ENCODE data around the gene PPP4R2.

The PPP4R2 gene

DNA sequence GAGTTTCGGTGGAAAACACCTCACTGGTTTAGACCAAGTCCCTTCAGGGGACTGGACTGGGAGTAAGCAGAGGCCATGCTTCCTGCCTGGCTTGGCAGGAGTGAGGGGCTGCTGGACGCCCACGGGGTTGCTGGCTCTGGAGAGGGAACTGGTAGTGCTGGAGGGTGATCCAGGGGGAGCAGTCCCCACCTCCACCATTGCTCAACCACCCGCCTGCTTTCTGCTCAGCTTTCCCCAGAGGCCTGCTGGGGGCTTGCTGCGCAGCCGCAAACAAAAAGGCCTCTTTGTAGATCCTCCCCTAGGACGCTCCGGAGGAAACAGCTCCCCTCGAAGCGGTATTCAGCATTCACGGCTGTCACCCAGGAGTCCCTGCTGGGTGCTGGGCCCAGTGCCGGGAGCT, 98.3 kb downstream of the PPP4R2 start:
- no peak overlapping the region for H3K4me3 ChIP-seq (replicated peaks; ENCODE audit: insufficient read depth, low read length)
- DNase-seq (ENCODE audit: low read depth in 1 of 2, low spot score in 1 of 2), result peak in 1 of 2 experiments; percentile 25
- H3K27ac ChIP-seq (replicated peaks), result peak overlapping the region; percentile 45
- TF ChIP-seq POLR2AphosphoS5 (IDR thresholded peaks at IDR 0.05; ENCODE audit: low read depth), result no peak
- TF ChIP-seq, protein P1, sequence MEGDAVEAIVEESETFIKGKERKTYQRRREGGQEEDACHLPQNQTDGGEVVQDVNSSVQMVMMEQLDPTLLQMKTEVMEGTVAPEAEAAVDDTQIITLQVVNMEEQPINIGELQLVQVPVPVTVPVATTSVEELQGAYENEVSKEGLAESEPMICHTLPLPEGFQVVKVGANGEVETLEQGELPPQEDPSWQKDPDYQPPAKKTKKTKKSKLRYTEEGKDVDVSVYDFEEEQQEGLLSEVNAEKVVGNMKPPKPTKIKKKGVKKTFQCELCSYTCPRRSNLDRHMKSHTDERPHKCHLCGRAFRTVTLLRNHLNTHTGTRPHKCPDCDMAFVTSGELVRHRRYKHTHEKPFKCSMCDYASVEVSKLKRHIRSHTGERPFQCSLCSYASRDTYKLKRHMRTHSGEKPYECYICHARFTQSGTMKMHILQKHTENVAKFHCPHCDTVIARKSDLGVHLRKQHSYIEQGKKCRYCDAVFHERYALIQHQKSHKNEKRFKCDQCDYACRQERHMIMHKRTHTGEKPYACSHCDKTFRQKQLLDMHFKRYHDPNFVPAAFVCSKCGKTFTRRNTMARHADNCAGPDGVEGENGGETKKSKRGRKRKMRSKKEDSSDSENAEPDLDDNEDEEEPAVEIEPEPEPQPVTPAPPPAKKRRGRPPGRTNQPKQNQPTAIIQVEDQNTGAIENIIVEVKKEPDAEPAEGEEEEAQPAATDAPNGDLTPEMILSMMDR (IDR thresholded peaks at IDR 0.05; ENCODE audit: insufficient read depth, low read length), result no peak
- no peak for TF ChIP-seq GABPA (IDR thresholded peaks at IDR 0.05; ENCODE audit: low read depth)
- TF ChIP-seq, protein P2, sequence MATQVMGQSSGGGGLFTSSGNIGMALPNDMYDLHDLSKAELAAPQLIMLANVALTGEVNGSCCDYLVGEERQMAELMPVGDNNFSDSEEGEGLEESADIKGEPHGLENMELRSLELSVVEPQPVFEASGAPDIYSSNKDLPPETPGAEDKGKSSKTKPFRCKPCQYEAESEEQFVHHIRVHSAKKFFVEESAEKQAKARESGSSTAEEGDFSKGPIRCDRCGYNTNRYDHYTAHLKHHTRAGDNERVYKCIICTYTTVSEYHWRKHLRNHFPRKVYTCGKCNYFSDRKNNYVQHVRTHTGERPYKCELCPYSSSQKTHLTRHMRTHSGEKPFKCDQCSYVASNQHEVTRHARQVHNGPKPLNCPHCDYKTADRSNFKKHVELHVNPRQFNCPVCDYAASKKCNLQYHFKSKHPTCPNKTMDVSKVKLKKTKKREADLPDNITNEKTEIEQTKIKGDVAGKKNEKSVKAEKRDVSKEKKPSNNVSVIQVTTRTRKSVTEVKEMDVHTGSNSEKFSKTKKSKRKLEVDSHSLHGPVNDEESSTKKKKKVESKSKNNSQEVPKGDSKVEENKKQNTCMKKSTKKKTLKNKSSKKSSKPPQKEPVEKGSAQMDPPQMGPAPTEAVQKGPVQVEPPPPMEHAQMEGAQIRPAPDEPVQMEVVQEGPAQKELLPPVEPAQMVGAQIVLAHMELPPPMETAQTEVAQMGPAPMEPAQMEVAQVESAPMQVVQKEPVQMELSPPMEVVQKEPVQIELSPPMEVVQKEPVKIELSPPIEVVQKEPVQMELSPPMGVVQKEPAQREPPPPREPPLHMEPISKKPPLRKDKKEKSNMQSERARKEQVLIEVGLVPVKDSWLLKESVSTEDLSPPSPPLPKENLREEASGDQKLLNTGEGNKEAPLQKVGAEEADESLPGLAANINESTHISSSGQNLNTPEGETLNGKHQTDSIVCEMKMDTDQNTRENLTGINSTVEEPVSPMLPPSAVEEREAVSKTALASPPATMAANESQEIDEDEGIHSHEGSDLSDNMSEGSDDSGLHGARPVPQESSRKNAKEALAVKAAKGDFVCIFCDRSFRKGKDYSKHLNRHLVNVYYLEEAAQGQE (IDR thresholded peaks at IDR 0.05; ENCODE audit: insufficient replicate concordance, low read depth), result no peak
- no peak for TF ChIP-seq SPI1 (IDR thresholded peaks at IDR 0.05; ENCODE audit: borderline replicate concordance, low read depth)
- H3K27me3 ChIP-seq (ENCODE audit: insufficient read depth, poor library complexity, severe bottlenecking), result no peaks in the 10 kb centered on the region

DNA sequence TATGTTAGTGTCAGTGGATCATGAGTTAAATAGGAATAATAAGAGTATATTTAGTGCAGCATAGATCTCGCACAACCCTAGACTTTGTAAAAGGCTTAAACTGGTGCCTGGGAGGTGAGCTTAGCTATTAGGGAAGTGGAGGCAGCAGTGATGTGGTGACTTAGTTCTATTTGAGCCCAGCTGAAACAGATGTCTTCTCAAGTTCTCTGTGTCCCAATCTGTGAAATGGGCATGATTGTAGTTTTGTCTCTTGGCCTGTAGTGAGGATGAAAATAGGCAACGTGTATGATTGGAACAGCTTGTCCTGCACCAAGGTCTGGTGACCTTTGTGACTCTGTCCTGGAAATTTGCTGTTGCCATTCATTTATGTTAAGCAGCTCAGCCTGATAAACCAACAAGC, 99.6 kb downstream of the PPP4R2 start:
- Histone ChIP-seq H3K4me3 (replicated peaks; ENCODE audit: insufficient read depth, low read length) (no peak overlapping the region), H3K27ac (replicated peaks) (no peak overlapping the region), H3K27me3 (ENCODE audit: insufficient read depth, poor library complexity, severe bottlenecking) (no peaks in the 10 kb centered on the region)
- DNase-seq (ENCODE audit: low read depth in 1 of 2, low spot score in 1 of 2), result no peak
- TF ChIP-seq, protein P2 (IDR thresholded peaks at IDR 0.05; ENCODE audit: insufficient replicate concordance, low read depth), result no peak
- TF ChIP-seq POLR2AphosphoS5 (IDR thresholded peaks at IDR 0.05; ENCODE audit: low read depth), result no peak
- no peak for TF ChIP-seq SPI1 (IDR thresholded peaks at IDR 0.05; ENCODE audit: borderline replicate concordance, low read depth)
- no peak for TF ChIP-seq GABPA (IDR thresholded peaks at IDR 0.05; ENCODE audit: low read depth)
- TF ChIP-seq, protein P1 (IDR thresholded peaks at IDR 0.05; ENCODE audit: insufficient read depth, low read length), result no peak

DNA sequence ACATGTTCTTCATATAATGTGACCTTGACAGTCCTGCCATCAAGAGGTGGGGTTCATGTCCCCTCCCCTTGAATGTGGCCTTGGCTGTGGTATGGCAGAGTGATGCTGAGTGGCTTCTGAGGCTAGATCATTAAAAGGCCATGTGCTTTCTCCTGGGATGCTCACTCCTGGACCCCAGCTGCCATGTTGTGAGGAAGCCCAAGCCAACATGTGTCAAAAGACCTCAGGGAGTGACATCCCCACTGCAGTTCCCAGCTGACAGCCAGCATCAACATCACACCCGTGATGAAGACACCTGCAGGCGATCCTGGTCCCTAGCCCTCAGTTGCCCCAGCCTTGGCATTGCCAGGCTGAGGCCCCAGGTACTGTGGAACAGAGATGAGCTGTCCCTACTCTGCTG, 101.4 kb downstream of the PPP4R2 start:
- TF ChIP-seq SPI1 (IDR thresholded peaks at IDR 0.05; ENCODE audit: borderline replicate concordance, low read depth), result no peak
- no peak for DNase-seq (ENCODE audit: low read depth in 1 of 2, low spot score in 1 of 2)
- Histone ChIP-seq H3K4me3 (replicated peaks; ENCODE audit: insufficient read depth, low read length) (no peak overlapping the region), H3K27ac (replicated peaks) (no peak overlapping the region), H3K27me3 (ENCODE audit: insufficient read depth, poor library complexity, severe bottlenecking) (no peaks in the 10 kb centered on the region)

DNA sequence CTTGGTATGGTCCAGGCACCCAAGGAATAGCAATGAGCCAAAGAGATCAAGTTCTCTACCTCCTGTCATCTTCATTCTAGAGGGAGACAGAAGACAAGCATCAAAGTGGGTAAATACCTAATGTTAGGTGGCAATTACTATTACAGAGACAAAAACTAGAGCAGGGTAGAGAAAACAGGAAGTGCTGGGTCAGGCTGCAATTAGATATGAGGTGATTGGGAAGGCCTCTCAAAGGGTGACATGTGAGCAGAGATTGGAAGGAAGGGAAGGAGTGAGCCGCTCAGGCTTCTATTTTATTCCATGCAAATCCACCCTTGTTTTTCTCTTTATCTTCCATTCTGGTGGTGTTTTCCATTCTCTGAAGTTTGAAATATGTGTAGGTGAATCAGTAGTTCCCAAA, 102.3 kb downstream of the PPP4R2 start:
- no peak overlapping the region for H3K27ac ChIP-seq (replicated peaks)
- no peaks in the 10 kb centered on the region for H3K27me3 ChIP-seq (ENCODE audit: insufficient read depth, poor library complexity, severe bottlenecking)
- TF ChIP-seq, protein P1 (IDR thresholded peaks at IDR 0.05; ENCODE audit: insufficient read depth, low read length), result no peak
- peak; percentile 93 for TF ChIP-seq SPI1 (IDR thresholded peaks at IDR 0.05; ENCODE audit: borderline replicate concordance, low read depth)
- no peak overlapping the region for H3K4me3 ChIP-seq (replicated peaks; ENCODE audit: insufficient read depth, low read length)
- peak in 1 of 2 experiments; percentile 8 for DNase-seq (ENCODE audit: low read depth in 1 of 2, low spot score in 1 of 2)
